Breast epithelium (tissue), 4 donors: ENCODE results near the gene BEND3. TPM values are rescaled to one million over a fixed set of nuclear protein-coding genes. Genes with fewer than 3 reads are reported as not detected.
"Not testable (repeated sequence)": the region's sequence is repeated elsewhere in the genome, so short reads cannot be mapped to it uniquely, and the experiment has no call there.

Source experiments
- DNase-seq, 2 donors: peaks; one replicate each; pipeline ENCODE4 v3.0.0-alpha.2; 2019; ENCODE audit warnings: low spot score in 2 of 2
- H3K27ac ChIP-seq, 2 donors: fragments of 200-600 bp; sonication (generic) in 1 of 2; one replicate each; pipeline ENCODE4 v1.5.1; 2016 to 2019; ENCODE audit warnings: mild to moderate bottlenecking in 1 of 2
- H3K27me3 ChIP-seq, 2 donors: fragments of 200-600 bp; sonication (generic) in 1 of 2; one replicate each; pipeline versions ENCODE4 v1.5.1 to v1.6.0; 2017 to 2019; ENCODE audit warnings: control low read depth in 1 of 2, mild to moderate bottlenecking in 1 of 2
- H3K36me3 ChIP-seq: fragments of 200-600 bp; one replicate; pipeline ENCODE4 v1.5.1; 2019
- H3K4me1 ChIP-seq, 2 donors: fragments of 200-600 bp; sonication (generic); one replicate each; pipeline ENCODE4 v1.5.1; 2016 to 2019; ENCODE audit warnings: control low read depth in 1 of 2
- H3K4me3 ChIP-seq, 3 donors: fragments of 200-600 bp; sonication (generic); 1 replicate in 2 of 3; 2 replicates in 1 of 3; pipeline ENCODE4 v1.5.1; 2016 to 2019; ENCODE audit warnings: mild to moderate bottlenecking in 3 of 3, moderate library complexity in 2 of 3
- H3K9me3 ChIP-seq, 2 donors: fragments of 200-600 bp; sonication (generic) in 1 of 2; one replicate each; pipeline ENCODE4 v1.5.1; 2016 to 2019; ENCODE audit warnings: control low read depth in 1 of 2
- CTCF ChIP-seq, 3 donors: fragments of 450-650 bp; IDR thresholded peaks; one replicate each; pipeline ENCODE4 v1.5.1; 2016 to 2017; ENCODE audit warnings: antibody characterized with exemption in 3 of 3, mild to moderate bottlenecking in 3 of 3, moderate library complexity in 3 of 3
- POLR2A ChIP-seq: fragments of 450-650 bp; IDR thresholded peaks from one replicate; pipeline ENCODE4 v1.6.1; 2016; ENCODE audit warnings: antibody characterized with exemption, mild to moderate bottlenecking, moderate library complexity
- POLR2AphosphoS5 ChIP-seq, 3 donors: sonication (generic); formaldehyde crosslinking; IDR thresholded peaks; one replicate each; pipeline ENCODE4 v1.6.1; 2017; ENCODE audit warnings: antibody characterized with exemption in 3 of 3
- intact Hi-C: fragments of 100-400 bp; cut with DNase I; formaldehyde crosslinking; loops from one replicate; pipeline ENCODE4 v1.15.1; 2023; ENCODE audit warnings: low total_unique reads
- total RNA-seq, 3 donors: library from RNA; depleted of rRNA; stranded (reverse); fragments of >200 nt; gene quantifications; one replicate each; pipeline ENCODE4 v1.1.0, GENCODE V29; 2016

Gene BEND3
- 1 to 10 TPM in 2 of 3 donors, under 1 TPM in 1; 0.96 to 3.6 (median 2.5) TPM for total RNA-seq

GRCh38 chr6:107114926-107115694, at the start of gene BEND3:
TSS of gene BEND3 (minus strand) at chr6:107115515. CDS start at chr6:107099285, 16,230 bp downstream.
- Histone ChIP-seq H3K4me3 (peak within 1 kb of the TSS; percentile 61 to 77 (median 73)), H3K4me1 (no peaks in the 10 kb centered on the region), H3K27ac (peak within 1 kb of the TSS; percentile 10 to 87), H3K27me3 (no peaks in the 10 kb centered on the region), H3K9me3 (no peaks in the 10 kb centered on the region), H3K36me3 (no peaks in the 10 kb centered on the region)
- intact Hi-C loops, result no loop called here
- no peak for DNase-seq
- no peak for TF ChIP-seq POLR2AphosphoS5 (IDR thresholded peaks at IDR 0.05)
- TF ChIP-seq POLR2A, result no peak
- no peak for TF ChIP-seq CTCF (IDR thresholded peaks at IDR 0.05)

DNA sequence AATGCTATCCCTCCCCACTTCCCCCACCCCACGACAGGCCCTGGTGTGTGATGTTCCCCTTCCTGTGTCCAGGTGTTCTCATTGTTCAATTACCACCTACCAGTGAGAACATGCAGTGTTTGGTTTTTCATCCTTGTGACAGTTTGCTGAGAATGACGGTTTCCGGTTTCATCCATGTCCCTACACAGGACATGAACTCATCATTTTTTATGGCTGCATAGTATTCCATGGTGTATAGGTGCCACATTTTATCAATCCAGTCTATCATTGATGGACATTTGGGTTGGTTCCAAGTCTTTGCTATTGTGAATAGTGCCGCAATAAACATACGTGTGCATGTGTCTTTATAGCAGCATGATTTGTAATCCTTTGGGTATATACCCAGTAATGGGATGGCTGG, 49.0 kb upstream of the BEND3 start:
- not testable (repeated sequence) for H3K9me3 ChIP-seq, DNase-seq

GRCh38 chr6:107161521-107161920, 46.2 kb upstream of the BEND3 start:
- Histone ChIP-seq H3K36me3 (no peaks in the 10 kb centered on the region), H3K27me3 (no peaks in the 10 kb centered on the region), H3K4me3 (no peak overlapping the region), H3K9me3 (no peaks in the 10 kb centered on the region), H3K4me1 (no peaks in the 10 kb centered on the region), H3K27ac (no peak overlapping the region)
- no peak for TF ChIP-seq CTCF (IDR thresholded peaks at IDR 0.05)
- TF ChIP-seq POLR2AphosphoS5 (IDR thresholded peaks at IDR 0.05), result no peak
- TF ChIP-seq POLR2A, result no peak
- no peak for DNase-seq
- intact Hi-C loops, result no loop called here

More for the DNA sequence above, 49.0 kb upstream of the BEND3 start:
- H3K36me3 ChIP-seq, H3K4me1 ChIP-seq, intact Hi-C loops, H3K4me3 ChIP-seq, H3K27ac ChIP-seq, H3K27me3 ChIP-seq: not testable (repeated sequence)

GRCh38 chr6:107156617-107157016, 41.3 kb upstream of the BEND3 start:
- Histone ChIP-seq H3K27ac (no peak overlapping the region), H3K4me3 (no peak overlapping the region), H3K36me3 (no peaks in the 10 kb centered on the region), H3K9me3 (no peaks in the 10 kb centered on the region), H3K27me3 (no peaks in the 10 kb centered on the region), H3K4me1 (no peaks in the 10 kb centered on the region)
- DNase-seq, result no peak
- intact Hi-C loops, result no loop called here
- TF ChIP-seq CTCF (IDR thresholded peaks at IDR 0.05) (no peak), POLR2AphosphoS5 (IDR thresholded peaks at IDR 0.05) (no peak), POLR2A (no peak)

- no peak overlapping the region for H3K27ac ChIP-seq
- H3K27me3 ChIP-seq, result no peaks in the 10 kb centered on the region
- intact Hi-C loops, result no loop called here
- no peak overlapping the region for H3K4me3 ChIP-seq
- no peaks in the 10 kb centered on the region for H3K4me1 ChIP-seq
- TF ChIP-seq CTCF (IDR thresholded peaks at IDR 0.05) (no peak), POLR2A (no peak), POLR2AphosphoS5 (IDR thresholded peaks at IDR 0.05) (no peak)
- no peaks in the 10 kb centered on the region for H3K9me3 ChIP-seq
- H3K36me3 ChIP-seq, result no peaks in the 10 kb centered on the region
- DNase-seq, result no peak
Observed at GRCh38 chr6:107154801-107155160, 39.5 kb upstream of the BEND3 start.
